Inflammatory macrophage treated with lipopolysaccharide for 4 hours (primary cell): ENCODE measurements around the gene THAP9.
A peak's percentile ranks its signal among the peaks of the same experiment; 100 is the strongest.
"Not testable (repeated sequence)": the region's sequence is repeated elsewhere in the genome, so short reads cannot be mapped to it uniquely, and the experiment has no call there.

Source experiments
- DNase-seq: peaks from one replicate; pipeline ENCODE4 v3.0.0-alpha.2; 2020

THAP9 gene

GRCh38 chr4:82898322-82899243, 2.0 kb upstream of the THAP9 start:
- peak; percentile 59 for DNase-seq

- peak; percentile 31 for DNase-seq
Observed at GRCh38 chr4:82899374-82900065, 1.0 kb upstream of the THAP9 start.

GRCh38 chr4:82900066-82900410, 497 bp upstream of the THAP9 start:
- DNase-seq, result no peak

DNA sequence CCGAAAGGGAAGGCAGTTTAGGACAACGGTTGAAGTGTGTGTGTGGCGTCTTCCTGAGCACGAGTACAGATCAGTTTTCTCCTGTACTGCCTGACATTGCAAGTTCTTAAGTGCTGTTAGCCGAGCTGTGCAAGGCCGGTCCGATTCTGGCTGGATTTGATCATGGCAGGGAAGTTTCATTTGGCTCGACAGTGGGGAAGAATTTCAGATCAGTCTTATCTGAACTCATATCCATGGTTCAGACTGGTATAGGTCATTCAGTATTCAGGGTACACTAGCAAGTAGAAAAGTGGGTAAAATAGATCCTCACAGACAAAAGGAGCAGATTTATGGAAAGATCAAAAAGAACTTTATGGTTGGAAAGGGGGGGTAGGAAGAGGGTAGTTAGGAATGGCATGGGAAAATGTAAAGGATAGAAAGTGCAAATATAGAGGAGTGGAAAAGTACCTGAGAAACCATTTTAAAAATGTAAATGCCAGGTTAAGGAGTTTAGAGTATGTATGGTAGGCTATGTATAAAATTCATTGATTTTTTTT, 716 bp downstream of the THAP9 start:
- DNase-seq, result no peak

DNA sequence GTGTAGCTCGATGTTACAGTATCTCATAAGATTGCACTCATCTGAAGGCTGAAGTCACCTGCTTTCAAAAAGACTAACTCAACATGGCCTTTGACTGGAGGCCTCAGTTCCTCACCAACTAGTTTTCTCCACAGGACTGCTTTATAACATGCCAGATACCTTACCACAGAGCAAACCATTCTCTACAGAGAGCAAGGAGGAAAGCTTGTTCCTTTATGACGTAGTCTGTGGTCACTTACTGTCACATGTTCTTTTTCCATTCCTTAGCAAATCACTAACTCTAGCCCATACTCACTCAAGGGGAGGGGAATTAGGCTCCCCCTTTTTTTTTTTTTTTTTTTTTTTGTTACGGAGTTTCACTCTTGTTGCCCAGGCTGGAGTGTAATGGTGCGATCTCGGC, 3.2 kb downstream of the THAP9 start:
- peak; percentile 41 for DNase-seq

- DNase-seq, result peak; percentile 73
Observed at GRCh38 chr4:82905205-82905604, 4.7 kb downstream of the THAP9 start.

- DNase-seq, result no peak
Observed at GRCh38 chr4:82906469-82906868, 5.9 kb downstream of the THAP9 start.

GRCh38 chr4:82909326-82909725, 8.8 kb downstream of the THAP9 start:
- DNase-seq, result no peak

DNA sequence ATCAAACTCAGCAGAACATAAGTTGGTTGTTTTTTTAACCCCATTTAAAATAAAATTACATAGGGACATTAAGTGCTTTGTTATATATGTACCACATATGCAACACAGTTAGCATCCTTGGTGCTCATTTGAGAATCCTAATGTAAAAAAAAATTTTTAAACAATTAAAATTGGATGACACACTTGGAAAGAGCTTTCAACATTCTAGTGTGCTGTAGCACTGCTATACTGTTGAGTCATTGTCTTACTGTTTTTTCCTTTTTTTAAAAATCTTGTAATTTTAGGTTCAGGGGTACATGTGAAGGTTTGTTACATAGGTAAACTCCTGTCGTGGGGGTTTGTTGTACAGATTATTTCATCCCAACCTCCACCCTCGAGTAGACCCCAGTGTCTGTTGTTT, 12.8 kb downstream of the THAP9 start:
- DNase-seq, result no peak

DNA sequence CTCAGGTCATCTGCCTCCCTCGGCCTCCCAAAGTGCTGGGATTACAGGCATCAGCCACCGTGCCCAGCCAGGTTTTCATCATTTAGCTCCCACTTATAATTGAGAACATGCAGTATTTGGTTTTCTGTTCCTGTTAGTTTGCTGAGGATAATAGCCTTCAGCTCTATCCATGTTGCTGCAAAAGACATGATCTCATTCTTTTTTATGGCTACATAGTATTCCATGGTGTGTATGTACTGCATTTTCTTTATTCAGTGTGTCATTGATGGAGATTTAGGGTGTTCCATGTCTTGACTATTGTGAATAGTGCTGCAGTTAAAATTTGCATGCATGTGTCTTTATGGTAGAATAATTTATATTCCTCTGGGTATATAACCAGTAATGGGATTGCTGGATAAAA, 13.4 kb downstream of the THAP9 start:
- DNase-seq, result not testable (repeated sequence)

GRCh38 chr4:82918091-82918490, 17.6 kb downstream of the THAP9 start:
- no peak for DNase-seq

DNA sequence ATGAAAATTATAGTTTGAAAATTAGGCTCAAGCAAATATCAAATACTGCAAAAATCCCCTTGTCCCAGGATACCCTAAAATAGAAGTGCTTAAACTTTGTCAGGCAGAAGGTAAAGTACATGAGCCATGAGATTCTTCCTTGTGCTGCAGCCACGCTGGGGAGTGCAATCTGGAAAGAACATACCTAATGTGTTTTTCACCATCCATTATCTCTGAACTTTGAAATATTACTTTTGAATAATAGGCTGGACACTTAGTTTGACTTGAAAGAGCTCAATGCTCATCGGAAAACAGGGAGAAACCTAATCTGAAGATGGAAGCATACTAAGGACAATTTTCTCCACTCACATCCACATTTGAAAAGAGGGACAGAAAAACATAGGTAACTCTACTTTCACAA, 18.9 kb downstream of the THAP9 start:
- DNase-seq, result no peak

DNA sequence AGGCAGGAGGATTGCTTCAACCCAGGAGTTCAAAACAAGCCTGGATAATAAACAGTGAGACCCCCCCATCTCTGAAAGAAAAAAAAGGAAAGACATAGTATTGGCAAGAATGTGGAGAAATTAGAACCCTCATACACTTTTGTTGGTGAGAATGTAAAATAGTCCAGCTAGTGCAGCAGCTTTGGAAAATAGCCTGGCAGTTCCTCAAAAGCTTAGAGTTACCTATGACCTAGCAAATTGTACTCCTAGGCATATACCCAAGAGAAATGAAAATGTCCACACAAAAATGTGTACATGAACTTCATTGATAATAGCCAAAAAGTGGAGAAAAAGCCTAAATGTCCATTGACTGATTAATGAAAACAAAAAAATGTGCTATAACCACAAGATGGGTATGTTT, 21.3 kb downstream of the THAP9 start:
- no peak for DNase-seq

GRCh38 chr4:82930848-82931755, 30.6 kb downstream of the THAP9 start:
- peak; percentile 1 for DNase-seq

DNA sequence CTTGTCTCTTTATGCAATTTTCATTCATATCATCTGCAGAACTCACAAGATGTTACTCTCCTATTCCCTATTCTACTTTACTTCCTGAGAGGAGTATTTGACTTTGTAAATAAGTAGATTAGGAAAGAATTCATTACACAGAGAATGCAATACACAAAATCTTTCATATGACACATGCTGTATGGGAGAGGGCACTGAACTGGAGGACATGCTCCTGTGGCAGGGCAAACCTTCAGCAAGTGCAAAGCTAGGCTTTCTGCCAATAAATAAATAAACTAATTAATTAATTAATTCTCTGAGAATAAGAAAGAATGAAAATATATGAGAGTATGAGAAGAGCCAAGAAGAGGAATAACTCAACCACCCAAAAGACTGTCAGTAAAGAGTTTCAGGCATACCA, 33.9 kb downstream of the THAP9 start:
- no peak for DNase-seq

DNA sequence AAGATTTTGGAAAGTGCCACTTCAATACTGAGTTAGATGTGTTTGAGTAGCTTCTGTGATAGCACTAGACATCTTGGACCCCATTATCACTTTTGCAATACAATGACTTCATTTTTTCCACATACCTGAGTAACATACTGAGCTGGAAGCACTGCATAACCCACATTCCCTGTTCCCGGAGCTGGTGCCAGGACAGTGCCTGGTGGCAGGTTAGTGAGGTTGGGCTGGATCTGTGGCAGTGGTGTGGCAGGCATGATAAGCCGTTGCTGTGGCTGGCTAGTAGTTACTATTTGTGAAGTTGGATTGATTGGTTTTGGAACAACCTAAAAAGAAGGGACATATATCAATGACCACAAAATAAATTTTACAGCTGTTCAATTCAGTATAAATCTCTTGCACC, 38.9 kb downstream of the THAP9 start:
- DNase-seq, result no peak

GRCh38 chr4:82947498-82947897, 47.0 kb downstream of the THAP9 start:
- no peak for DNase-seq

DNA sequence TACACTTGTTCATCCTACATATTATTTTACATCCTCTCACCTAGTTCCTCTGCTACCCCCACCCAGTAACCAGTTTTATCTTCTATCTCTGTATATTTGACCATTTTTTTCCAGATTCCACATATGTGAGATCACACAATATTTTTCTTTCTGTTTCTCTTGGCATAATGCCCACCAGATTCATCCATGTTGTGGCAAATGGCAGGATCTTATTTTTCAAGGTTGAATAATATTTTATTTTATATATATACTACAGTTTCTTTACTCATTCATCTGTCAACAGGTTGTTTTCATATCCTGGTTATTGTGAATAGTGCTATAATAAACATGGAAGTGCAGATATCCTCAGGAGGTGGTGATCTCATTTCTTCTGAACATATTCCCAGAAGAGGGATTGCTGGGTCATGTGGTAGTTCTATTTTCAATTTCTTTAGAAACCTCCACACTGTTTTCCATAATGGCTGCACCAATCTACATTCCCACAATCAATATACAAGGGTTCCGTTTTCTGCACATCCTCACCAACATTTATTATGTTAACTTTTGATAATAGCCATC, 48.2 kb downstream of the THAP9 start:
- no peak for DNase-seq

DNA sequence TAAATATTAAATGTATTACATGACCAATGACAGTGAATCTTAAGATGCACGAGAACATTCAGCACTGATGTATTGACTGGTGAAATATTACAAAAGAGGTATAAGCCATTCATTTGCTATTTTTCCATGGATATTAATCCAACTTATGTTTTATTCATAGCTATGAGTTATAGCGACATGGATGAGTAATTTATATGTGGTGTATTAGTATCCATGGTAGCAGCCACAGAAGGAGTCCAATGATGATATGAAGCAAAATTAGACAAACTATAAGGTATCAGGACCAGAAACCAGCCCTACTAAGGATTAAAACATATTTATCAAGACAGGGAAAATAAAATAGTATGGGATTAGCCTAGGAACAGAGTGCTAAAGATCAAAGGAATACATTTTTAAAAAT, 50.7 kb downstream of the THAP9 start:
- DNase-seq, result no peak

DNA sequence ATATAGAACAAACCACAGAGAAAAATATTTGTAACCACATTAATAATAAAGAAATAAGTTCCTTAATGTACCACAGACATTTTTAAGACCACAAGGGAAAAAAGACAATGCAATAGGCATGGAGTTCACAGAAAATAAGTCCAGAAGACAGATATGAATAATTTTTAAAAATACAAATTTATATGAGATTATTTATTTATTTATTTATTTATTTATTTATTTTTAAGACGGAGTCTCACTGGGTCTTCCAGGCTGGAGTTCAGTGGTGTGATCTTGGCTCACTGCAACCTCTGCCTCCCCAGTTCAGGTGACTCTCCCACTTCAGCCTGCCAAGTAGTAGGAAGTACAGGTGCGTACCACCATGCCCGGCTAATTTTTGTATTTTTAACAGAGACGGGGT, 53.7 kb downstream of the THAP9 start:
- no peak for DNase-seq

GRCh38 chr4:82957045-82957444, 56.5 kb downstream of the THAP9 start:
- DNase-seq, result peak; percentile 55

DNA sequence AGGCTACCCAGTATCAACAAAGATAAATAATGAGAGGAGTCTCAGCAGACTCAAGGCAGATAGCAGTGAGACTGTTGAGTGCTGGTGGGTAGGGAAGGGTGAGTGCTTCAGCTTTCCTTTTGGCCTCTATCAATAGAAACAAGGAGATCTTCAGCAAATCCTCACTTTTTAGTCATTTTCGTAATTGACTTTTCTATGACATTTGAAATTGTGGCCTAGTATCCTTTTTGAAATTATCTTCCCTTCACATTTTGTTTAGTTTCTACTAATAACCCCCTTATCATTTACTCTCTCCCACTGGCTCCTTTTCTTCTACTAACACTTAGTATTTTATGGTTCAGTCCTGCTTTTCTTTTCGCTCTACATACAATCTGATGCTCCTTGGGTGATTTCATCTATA, 65.2 kb downstream of the THAP9 start:
- DNase-seq, result no peak

DNA sequence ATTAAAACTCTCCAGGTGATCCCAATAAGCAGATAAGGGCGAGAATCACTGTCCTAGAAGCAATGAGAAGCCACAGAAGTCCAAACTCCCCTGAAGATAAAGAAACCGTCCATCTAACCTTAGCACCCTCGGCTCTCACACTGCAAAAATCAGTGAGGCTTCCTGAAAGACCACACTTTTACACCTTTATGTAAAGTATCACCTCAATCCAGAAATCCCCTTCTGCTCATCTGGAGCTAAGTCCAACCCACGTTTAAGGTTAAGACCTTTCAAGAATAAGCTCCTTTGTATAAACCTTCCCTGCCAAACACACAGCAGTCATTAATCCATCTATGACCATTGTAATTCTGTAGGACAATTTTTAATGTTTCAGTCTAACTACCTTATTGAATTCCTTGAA, 68.4 kb downstream of the THAP9 start:
- no peak for DNase-seq
